ENCODE results near the gene TRANK1.
"Not testable (repeated sequence)": the region's sequence is repeated elsewhere in the genome, so short reads cannot be mapped to it uniquely, and the experiment has no call there.

The TRANK1 gene

DNA sequence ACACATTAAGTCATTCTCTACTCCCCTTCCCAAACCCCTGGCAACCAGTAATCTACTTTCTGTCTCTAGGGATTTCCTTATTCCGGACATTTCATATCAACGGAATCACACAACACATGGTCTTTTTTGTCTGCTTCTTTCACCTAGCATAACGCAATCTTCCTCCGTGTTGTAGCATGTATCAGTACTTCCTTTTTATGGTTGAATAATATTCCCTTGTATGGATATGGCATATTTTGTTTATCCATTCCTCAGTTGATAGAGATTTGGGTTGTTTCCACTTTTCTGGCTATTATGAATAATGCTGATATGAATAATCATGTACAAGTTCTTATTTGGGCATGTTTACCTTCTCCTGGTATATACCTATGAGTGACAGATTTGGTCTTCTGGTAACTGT is 63.1 kb downstream of the TRANK1 start:
- DNase-seq (ENCODE audit: low spot score in 2 of 2), result no peak
- H3K4me3 ChIP-seq, result no peak overlapping the region
- no peaks in the 10 kb centered on the region for H3K36me3 ChIP-seq (replicated peaks)
- in situ Hi-C loops (cut with MboI; ENCODE audit: low sequenced_read_pairs), result no loop called here
- H3K9me3 ChIP-seq, result no peaks in the 10 kb centered on the region
- no peaks in the 10 kb centered on the region for H3K4me1 ChIP-seq
- H3K27me3 ChIP-seq (ENCODE audit: low read depth), result no peaks in the 10 kb centered on the region

- DNase-seq (ENCODE audit: low spot score in 2 of 2); in situ Hi-C loops (cut with MboI; ENCODE audit: low sequenced_read_pairs): not testable (repeated sequence)
Observed at GRCh38 chr3:36879842-36880241, 65.0 kb downstream of the TRANK1 start.

DNA sequence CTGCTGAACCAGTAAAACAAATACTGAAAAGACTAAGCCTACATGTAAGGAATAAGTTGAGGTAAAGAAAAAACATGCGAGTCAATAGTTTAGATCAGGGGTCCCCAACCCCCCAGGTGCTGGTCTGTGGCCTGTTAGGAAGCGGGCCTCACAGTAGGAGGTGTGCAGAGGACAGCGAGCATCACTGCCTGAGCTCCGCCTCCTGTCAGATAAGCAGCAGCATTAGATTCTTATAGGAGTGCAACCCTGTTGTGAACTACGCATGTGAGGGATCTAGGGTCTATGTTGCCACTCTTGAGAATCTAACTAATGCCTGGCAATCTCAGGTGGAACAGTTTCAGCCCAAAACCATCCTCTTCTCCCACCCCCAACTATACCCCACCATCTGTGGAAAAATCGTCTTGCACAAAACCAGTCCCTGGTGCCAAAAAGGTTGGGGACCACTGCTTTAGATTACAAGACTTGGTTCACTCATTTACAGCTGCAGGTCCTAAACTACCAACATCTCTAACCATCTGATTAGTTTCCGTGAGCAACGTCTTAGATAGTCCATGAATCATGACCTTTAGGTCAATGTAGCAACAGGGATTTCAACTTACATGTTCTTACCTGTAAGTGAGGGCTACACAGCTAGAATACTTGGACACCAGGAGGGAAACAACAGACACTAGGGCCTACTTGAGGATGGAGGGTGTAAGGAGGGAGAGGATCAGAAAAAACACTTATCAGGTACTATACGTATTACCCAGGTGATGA is 66.7 kb downstream of the TRANK1 start:
- Histone ChIP-seq H3K36me3 (replicated peaks) (no peaks in the 10 kb centered on the region), H3K27me3 (ENCODE audit: low read depth) (no peaks in the 10 kb centered on the region), H3K4me3 (no peak overlapping the region), H3K9me3 (no peaks in the 10 kb centered on the region), H3K4me1 (no peaks in the 10 kb centered on the region)
- in situ Hi-C loops (cut with MboI; ENCODE audit: low sequenced_read_pairs), result no loop called here
- DNase-seq (ENCODE audit: low spot score in 2 of 2), result no peak

More at GRCh38 chr3:36879842-36880241, 65.0 kb downstream of the TRANK1 start:
- H3K4me1 ChIP-seq; H3K4me3 ChIP-seq; H3K9me3 ChIP-seq; H3K27me3 ChIP-seq (ENCODE audit: low read depth); H3K36me3 ChIP-seq (replicated peaks): not testable (repeated sequence)

- H3K4me3 ChIP-seq, result no peak overlapping the region
- H3K36me3 ChIP-seq (replicated peaks), result no peaks in the 10 kb centered on the region
- no peaks in the 10 kb centered on the region for H3K4me1 ChIP-seq
- H3K27me3 ChIP-seq (ENCODE audit: low read depth), result no peaks in the 10 kb centered on the region
- in situ Hi-C loops (cut with MboI; ENCODE audit: low sequenced_read_pairs), result no loop called here
- no peak for DNase-seq (ENCODE audit: low spot score in 2 of 2)
- no peaks in the 10 kb centered on the region for H3K9me3 ChIP-seq
Observed at GRCh38 chr3:36876181-36876936, 68.5 kb downstream of the TRANK1 start.

DNA sequence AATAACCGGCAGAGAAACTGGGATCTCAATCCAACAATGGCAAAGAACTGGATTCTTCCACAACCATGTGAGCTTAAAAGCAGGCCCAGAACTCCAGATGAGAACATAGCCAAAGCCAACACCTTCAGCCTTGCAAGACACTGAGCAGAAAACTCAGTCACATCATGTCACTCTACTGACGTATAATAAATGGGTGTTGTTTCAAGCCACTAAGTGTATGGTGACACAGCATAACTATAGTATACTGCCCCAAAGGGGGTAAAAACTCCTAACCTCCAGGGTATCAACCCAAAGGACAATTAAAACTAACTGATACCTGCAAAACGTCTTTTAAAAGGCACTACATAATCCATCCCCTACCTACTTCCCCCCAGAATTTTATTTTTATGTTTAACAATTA is 69.5 kb downstream of the TRANK1 start:
- H3K27me3 ChIP-seq (ENCODE audit: low read depth), result no peaks in the 10 kb centered on the region
- H3K4me1 ChIP-seq, result no peaks in the 10 kb centered on the region
- in situ Hi-C loops (cut with MboI; ENCODE audit: low sequenced_read_pairs), result no loop called here
- no peaks in the 10 kb centered on the region for H3K9me3 ChIP-seq
- DNase-seq (ENCODE audit: low spot score in 2 of 2), result no peak
- no peak overlapping the region for H3K4me3 ChIP-seq
- H3K36me3 ChIP-seq (replicated peaks), result no peaks in the 10 kb centered on the region

- no peaks in the 10 kb centered on the region for H3K9me3 ChIP-seq
- no peaks in the 10 kb centered on the region for H3K36me3 ChIP-seq (replicated peaks)
- H3K4me1 ChIP-seq, result no peaks in the 10 kb centered on the region
- no peaks in the 10 kb centered on the region for H3K27me3 ChIP-seq (ENCODE audit: low read depth)
- DNase-seq (ENCODE audit: low spot score in 2 of 2), result no peak
- H3K4me3 ChIP-seq, result no peak overlapping the region
- in situ Hi-C loops (cut with MboI; ENCODE audit: low sequenced_read_pairs), result loop anchor here (25.0 kb wide), 1 partner anchor 912 kb away; no protein-coding TSS in a partner anchor
Observed at GRCh38 chr3:36874424-36874823, 70.4 kb downstream of the TRANK1 start.

- in situ Hi-C loops (cut with MboI; ENCODE audit: low sequenced_read_pairs), result loop anchor here (25.0 kb wide), 1 partner anchor 909 kb away; no protein-coding TSS in a partner anchor
- no peak for DNase-seq (ENCODE audit: low spot score in 2 of 2)
- H3K36me3 ChIP-seq (replicated peaks), result no peaks in the 10 kb centered on the region
- peaks cover 3% of the 10 kb centered on the region; the same call in 1 of the 2 replicates for H3K27me3 ChIP-seq (ENCODE audit: low read depth)
- no peaks in the 10 kb centered on the region for H3K9me3 ChIP-seq
- no peaks in the 10 kb centered on the region for H3K4me1 ChIP-seq
- no peak overlapping the region for H3K4me3 ChIP-seq
Observed at GRCh38 chr3:36871379-36872126, 73.3 kb downstream of the TRANK1 start.

- peak; percentile 57 to 66 for DNase-seq (ENCODE audit: low spot score in 2 of 2)
- Histone ChIP-seq H3K36me3 (replicated peaks) (no peaks in the 10 kb centered on the region), H3K9me3 (no peaks in the 10 kb centered on the region), H3K27me3 (ENCODE audit: low read depth) (peaks cover 3% of the 10 kb centered on the region; the same call in 1 of the 2 replicates), H3K4me3 (no peak overlapping the region), H3K4me1 (no peaks in the 10 kb centered on the region)
- in situ Hi-C loops (cut with MboI; ENCODE audit: low sequenced_read_pairs), result loop anchor here (10.0 to 25.0 kb wide), 2 partner anchors 134 to 907 kb away; no protein-coding TSS in a partner anchor
Observed at GRCh38 chr3:36868614-36869436, 76.0 kb downstream of the TRANK1 start.

- H3K36me3 ChIP-seq (replicated peaks), result no peaks in the 10 kb centered on the region
- H3K9me3 ChIP-seq, result no peaks in the 10 kb centered on the region
- H3K27me3 ChIP-seq (ENCODE audit: low read depth), result peaks cover 3% of the 10 kb centered on the region; the same call in 1 of the 2 replicates
- no peak for DNase-seq (ENCODE audit: low spot score in 2 of 2)
- in situ Hi-C loops (cut with MboI; ENCODE audit: low sequenced_read_pairs), result loop anchor here (10.0 to 25.0 kb wide), 2 partner anchors 133 to 906 kb away; no protein-coding TSS in a partner anchor
- no peaks in the 10 kb centered on the region for H3K4me1 ChIP-seq
- H3K4me3 ChIP-seq, result no peak overlapping the region
Observed at GRCh38 chr3:36867810-36868209, 77.0 kb downstream of the TRANK1 start.

DNA sequence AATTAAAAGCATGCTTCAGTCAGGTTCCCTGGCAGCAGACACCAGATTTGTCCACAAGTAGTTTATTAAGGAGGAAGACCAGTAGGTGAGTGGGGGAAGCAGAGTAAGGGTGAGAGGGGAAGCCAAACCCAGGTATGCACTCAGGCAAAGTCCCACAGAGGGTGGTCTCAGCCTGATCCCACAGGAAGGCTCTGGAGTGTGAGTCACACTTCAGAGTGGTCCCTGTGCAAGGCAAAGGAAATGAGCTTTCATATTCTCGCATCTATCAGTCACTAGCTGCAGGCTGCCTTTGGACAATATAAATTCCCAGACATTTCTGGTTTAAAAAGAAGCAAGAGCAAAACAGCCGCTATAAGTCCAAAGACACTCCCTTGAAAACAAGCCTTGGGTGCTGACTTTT is 78.5 kb downstream of the TRANK1 start:
- H3K4me1 ChIP-seq, result no peaks in the 10 kb centered on the region
- DNase-seq (ENCODE audit: low spot score in 2 of 2), result no peak

GRCh38 chr3:36864180-36865053 is 80.4 kb downstream of the TRANK1 start:
- Histone ChIP-seq H3K27me3 (ENCODE audit: low read depth) (peaks cover 3% of the 10 kb centered on the region; the same call in 1 of the 2 replicates), H3K4me3 (no peak overlapping the region), H3K9me3 (no peaks in the 10 kb centered on the region), H3K4me1 (no peaks in the 10 kb centered on the region), H3K36me3 (replicated peaks) (no peaks in the 10 kb centered on the region)
- no peak for DNase-seq (ENCODE audit: low spot score in 2 of 2)
- in situ Hi-C loops (cut with MboI; ENCODE audit: low sequenced_read_pairs), result loop anchor here (10.0 to 25.0 kb wide), 2 partner anchors 130 to 902 kb away; no protein-coding TSS in a partner anchor

More for the DNA sequence above, 78.5 kb downstream of the TRANK1 start:
- H3K27me3 ChIP-seq (ENCODE audit: low read depth), result peaks cover 3% of the 10 kb centered on the region; the same call in 1 of the 2 replicates
- no peaks in the 10 kb centered on the region for H3K36me3 ChIP-seq (replicated peaks)
- in situ Hi-C loops (cut with MboI; ENCODE audit: low sequenced_read_pairs), result loop anchor here (10.0 to 25.0 kb wide), 2 partner anchors 132 to 904 kb away; no protein-coding TSS in a partner anchor
- no peak overlapping the region for H3K4me3 ChIP-seq
- no peaks in the 10 kb centered on the region for H3K9me3 ChIP-seq

All from HAP-1 (cell line).